SK-N-SH (cell line): ENCODE data around the gene IDUA. TPM values are rescaled to one million over a fixed set of nuclear protein-coding genes. Genes with fewer than 3 reads are reported as not detected.

Experiments
- CTCF ChIA-PET: fragments of 300-600, 350-600 bp; formaldehyde crosslinking; extraction: SDS; loops from one replicate; lab custom pipeline; 2021; lab: Yijun Ruan, JAX
- POLR2A ChIA-PET: fragments of 350-600 bp; sonication (Branson Sonifier 250); formaldehyde crosslinking; extraction: SDS; loops from one replicate; lab custom pipeline; 2020; ENCODE audit warnings: antibody characterized with exemption, inconsistent platforms; lab: Yijun Ruan, JAX
- DNase-seq: peaks from one replicate; pipeline ENCODE4 v3.0.0; 2012
- H2AFZ ChIP-seq: fragments of 200-600 bp; sonication (generic); 2 replicates; pipeline ENCODE4 v1.8.1; 2016; ENCODE audit warnings: antibody characterized with exemption, mild to moderate bottlenecking, low read depth
- H3F3A ChIP-seq: fragments of 200-600 bp; sonication (generic); replicated peaks from 2 replicates; pipeline ENCODE3; 2016; ENCODE audit warnings: antibody characterized with exemption, mild to moderate bottlenecking; ENCODE audit not compliant: insufficient read depth
- H3K27ac ChIP-seq, 2 experiments: fragments of 200-500 bp in 1 of 2; fragments of 200-600 bp in 1 of 2; sonication (Bioruptor generic) in 1 of 2; sonication (generic), shearing (Covaris generic) in 1 of 2; 2 replicates each; pipeline versions ENCODE4 v1.5.1 to v1.6.1; 2014 to 2016; ENCODE audit warnings: low read depth in 2 of 2, inconsistent platforms in 1 of 2, low read length in 1 of 2, mild to moderate bottlenecking in 1 of 2, mixed read lengths in 1 of 2
- H3K27me3 ChIP-seq: fragments of 200-600 bp; sonication (generic), shearing (Covaris generic); 2 replicates; pipeline ENCODE4 v1.6.1; 2016; ENCODE audit warnings: mixed run types; ENCODE audit not compliant: insufficient read depth
- H3K36me3 ChIP-seq, 2 experiments: fragments of 200-500 bp in 1 of 2; fragments of 200-600 bp in 1 of 2; sonication (Bioruptor generic) in 1 of 2; sonication (generic) in 1 of 2; replicated peaks in 1 of 2; 2 replicates each; pipeline versions ENCODE3 to v1.5.1; 2014 to 2016; ENCODE audit warnings: low read length in 1 of 2, mild to moderate bottlenecking in 1 of 2; ENCODE audit not compliant: insufficient read depth in 2 of 2, control insufficient read depth in 1 of 2
- H3K4me1 ChIP-seq, 2 experiments: fragments of 200-500 bp in 1 of 2; fragments of 200-600 bp in 1 of 2; sonication (Bioruptor generic) in 1 of 2; sonication (generic), shearing (Covaris generic) in 1 of 2; 2 replicates each; pipeline versions ENCODE4 v1.5.1 to v1.6.1; 2014 to 2016; ENCODE audit warnings: low read depth in 1 of 2, low read length in 1 of 2, mixed run types in 1 of 2; ENCODE audit not compliant: insufficient read depth in 2 of 2, control insufficient read depth in 1 of 2
- H3K4me2 ChIP-seq: fragments of 200-600 bp; sonication (generic), shearing (Covaris generic); 2 replicates; pipeline ENCODE4 v1.6.1; 2017; ENCODE audit warnings: mixed run types
- H3K4me3 ChIP-seq, 2 experiments: fragments of 200-500 bp in 1 of 2; fragments of 200-600 bp in 1 of 2; sonication (Bioruptor generic) in 1 of 2; sonication (generic), shearing (Covaris generic) in 1 of 2; 2 replicates each; pipeline versions ENCODE4 v1.5.1 to v1.8.1; 2014 to 2016; ENCODE audit warnings: low read depth in 2 of 2, inconsistent platforms in 1 of 2, low read length in 1 of 2, mild to moderate bottlenecking in 1 of 2, mixed read lengths in 1 of 2, moderate library complexity in 1 of 2
- H3K79me2 ChIP-seq: fragments of 200-600 bp; sonication (generic); 2 replicates; pipeline ENCODE4 v1.8.1; 2017; ENCODE audit warnings: mild to moderate bottlenecking; ENCODE audit not compliant: insufficient read depth
- H3K9ac ChIP-seq: fragments of 200-600 bp; sonication (generic); 2 replicates; pipeline ENCODE4 v1.6.1; 2017; ENCODE audit warnings: mixed run types
- H3K9me2 ChIP-seq: fragments of 200-600 bp; sonication (generic); 2 replicates; pipeline ENCODE4 v1.6.1; 2017; ENCODE audit warnings: mixed run types
- H3K9me3 ChIP-seq: fragments of 200-600 bp; sonication (generic); 2 replicates; pipeline ENCODE4 v1.6.1; 2017; ENCODE audit warnings: mixed run types, mild to moderate bottlenecking, moderate library complexity
- H4K20me1 ChIP-seq: fragments of 200-600 bp; sonication (generic); 2 replicates; pipeline ENCODE4 v1.6.1; 2017; ENCODE audit warnings: mild to moderate bottlenecking, mixed run types; ENCODE audit not compliant: insufficient read depth
- CHD2 ChIP-seq: fragments of 150-350 bp; IDR thresholded peaks from 2 replicates; pipeline ENCODE4 v1.6.1; 2018; ENCODE audit warnings: low read length; ENCODE audit not compliant: partially characterized antibody
- ELF1 ChIP-seq: IDR thresholded peaks from 2 replicates; pipeline ENCODE4 v1.4.0; 2012
- MAX ChIP-seq: IDR thresholded peaks from 2 replicates; pipeline ENCODE4 v1.4.0; 2012; ENCODE audit warnings: low read depth
- MEF2A ChIP-seq: IDR thresholded peaks from 2 replicates; pipeline ENCODE4 v1.4.0; 2012; ENCODE audit warnings: low read depth, borderline replicate concordance
- MXI1 ChIP-seq: IDR thresholded peaks from 2 replicates; pipeline ENCODE4 v1.6.1; 2012; ENCODE audit warnings: mild to moderate bottlenecking, low read depth, low read length, improper control_type of control experiment
- NRF1 ChIP-seq: IDR thresholded peaks from 2 replicates; pipeline ENCODE4 v1.6.1; 2012; ENCODE audit warnings: low read depth, mild to moderate bottlenecking, low read length
- PBX3 ChIP-seq: IDR thresholded peaks from 2 replicates; pipeline ENCODE4; 2012
- POLR2AphosphoS5 ChIP-seq: IDR thresholded peaks from 2 replicates; pipeline ENCODE4 v1.6.1; 2012; ENCODE audit warnings: low read depth, low read length
- RFX5 ChIP-seq: IDR thresholded peaks from 2 replicates; pipeline ENCODE4 v1.6.1; 2012; ENCODE audit warnings: mild to moderate bottlenecking, improper control_type of control experiment, low read length
- SIN3A ChIP-seq: IDR thresholded peaks from 2 replicates; pipeline ENCODE4 v1.6.1; 2012; ENCODE audit warnings: low read depth, mild to moderate bottlenecking, low read length, moderate library complexity, borderline replicate concordance
- ZBTB33 ChIP-seq: IDR thresholded peaks from 2 replicates; pipeline ENCODE4 v1.4.0; 2012; ENCODE audit warnings: low read depth, borderline replicate concordance
- WGBS: methylation state at CpG from one replicate; pipeline ENCODE4 v1.1.6; 2017; ENCODE audit warnings: low lambda C conversion rate; 5-methylcytosine and 5-hydroxymethylcytosine counted together
- polyA plus RNA-seq, 3 experiments: library from polyadenylated mRNA; depleted of rRNA; stranded (reverse); fragments of >200 nt; gene quantifications; 2 replicates each; pipeline ENCODE4 v1.2.3, GENCODE V29; 2012

The IDUA gene
- polyA plus RNA-seq, 1 of the 3 experiments (the other 2 are of a cell fraction), result 24.4 TPM

- H4K20me1 ChIP-seq, result peaks cover 18% of the 10 kb centered on the region
- H3K4me1 ChIP-seq, result peaks cover 7 to 18% of the 10 kb centered on the region in 2 experiments; a peak in 1 of 4 replicates
- H3K27ac ChIP-seq, result no peak overlapping the region; a peak in 1 of 4 replicates
- no peak overlapping the region for H2AFZ ChIP-seq
- H3K27me3 ChIP-seq, result no peaks in the 10 kb centered on the region
- no peak for TF ChIP-seq ELF1
- TF ChIP-seq SIN3A, result no peak
- TF ChIP-seq ZBTB33, result no peak
- TF ChIP-seq MEF2A, result no peak
- no peak for TF ChIP-seq CHD2
- no peak for TF ChIP-seq RFX5
- no peak for TF ChIP-seq PBX3
- peak overlapping the region; percentile 80 to 85 for H3K4me3 ChIP-seq
- H3F3A ChIP-seq, result no peaks in the 10 kb centered on the region
- peak; percentile 72 for DNase-seq
- peak overlapping the region; percentile 61; the same call in 1 of the 2 replicates for H3K9ac ChIP-seq
- ChIA-PET CTCF (no interaction called here), POLR2A (interaction anchor here (1.1 kb wide), 1 partner anchor 14 kb away, joined by 5 read pairs; the partner anchor contains the start of gene IDUA)
- H3K79me2 ChIP-seq, result peaks cover 18% of the 10 kb centered on the region; the same call in 1 of the 2 replicates
- H3K9me3 ChIP-seq, result no peaks in the 10 kb centered on the region
- WGBS, result 0% methylated on average over 2 of the region's 65 CpGs
- H3K9me2 ChIP-seq, result no peaks in the 10 kb centered on the region
- peak overlapping the region; percentile 99 for H3K4me2 ChIP-seq
- no peaks in the 10 kb centered on the region for H3K36me3 ChIP-seq
Observed at GRCh38 chr4:972651-973424, 14.0 kb upstream of the IDUA start.

GRCh38 chr4:973431-974397 lies 13.1 kb upstream of the IDUA start, which contains the start of gene DGKQ:
TSS of gene DGKQ (minus strand) at chr4:973569. CDS start at chr4:973482, 87 bp downstream.
- H3K79me2 ChIP-seq, result peaks cover 18% of the 10 kb centered on the region; the same call in 1 of the 2 replicates
- TF ChIP-seq POLR2AphosphoS5 (peak; percentile 62), NRF1 (peak; percentile 76), MAX (peak; percentile 49; the same call in 1 of the 2 replicates), CHD2 (no peak), MXI1 (peak; percentile 72)
- TF ChIP-seq, all 33 proteins: peak for 4
- Histone ChIP-seq H3K9me3 (no peaks in the 10 kb centered on the region), H3K27ac (no peak within 1 kb of the TSS; a peak in 1 of 4 replicates), H3K4me1 (peaks cover 7 to 18% of the 10 kb centered on the region in 2 experiments; a peak in 1 of 4 replicates), H3F3A (no peaks in the 10 kb centered on the region), H3K4me3 (peak within 1 kb of the TSS; percentile 80 to 85), H3K36me3 (no peaks in the 10 kb centered on the region), H3K9me2 (no peaks in the 10 kb centered on the region), H3K4me2 (peak within 1 kb of the TSS; percentile 99), H3K27me3 (no peaks in the 10 kb centered on the region), H4K20me1 (peaks cover 18% of the 10 kb centered on the region), H2AFZ (peak within 1 kb of the TSS; percentile 65; the same call in 1 of the 2 replicates), H3K9ac (peak within 1 kb of the TSS; percentile 61; the same call in 1 of the 2 replicates)
- POLR2A ChIA-PET, result no interaction called here
- 74% methylated on average over 6 of the region's 123 CpGs for WGBS
- CTCF ChIA-PET, result no interaction called here
- DNase-seq, result peak; percentile 100
